H1 (cell line): ENCODE data around the gene CRBN. TPM values are rescaled to one million over a fixed set of nuclear protein-coding genes. Genes with fewer than 3 reads are reported as not detected.

ENCODE experiments used
- CTCF ChIA-PET: fragments of 300-600 bp; sonication (Branson Sonifier 250); formaldehyde crosslinking; loops from one replicate; lab custom pipeline; 2021; ENCODE audit not compliant: partially characterized antibody; lab: Charles Lee
- POLR2A ChIA-PET: fragments of 300-600 bp; sonication (Branson Sonifier 250); formaldehyde crosslinking; loops from one replicate; lab custom pipeline; 2021; ENCODE audit warnings: inconsistent platforms; ENCODE audit not compliant: partially characterized antibody; lab: Charles Lee
- DNase-seq, 2 experiments: peaks; one replicate each; pipeline versions ENCODE4 v3.0.0 to v3.0.0-alpha.2; 2010 to 2022; ENCODE audit warnings: low spot score in 2 of 2, low read depth in 1 of 2, mixed read lengths in 1 of 2
- FAIRE-seq: peaks from 2 replicates; lab custom pipeline; 2011; peaks lifted over from hg19 to GRCh38; lab: Jason Lieb, UNC
- H2AFZ ChIP-seq: 2 replicates; pipeline ENCODE4 v1.8.1; 2012; ENCODE audit warnings: low read length, inconsistent platforms
- H2AK5ac ChIP-seq: 2 replicates; pipeline ENCODE4 v1.6.1; 2013; ENCODE audit warnings: low read depth, low read length
- H2BK120ac ChIP-seq: replicated peaks from 2 replicates; pipeline ENCODE3; 2013; ENCODE audit warnings: low read depth, low read length, inconsistent platforms
- H2BK12ac ChIP-seq: 2 replicates; pipeline ENCODE4 v1.6.1; 2013; ENCODE audit warnings: low read depth, low read length
- H2BK15ac ChIP-seq: 2 replicates; pipeline ENCODE4 v1.6.1; 2013; ENCODE audit warnings: low read length
- H2BK20ac ChIP-seq: 2 replicates; pipeline ENCODE4 v1.6.1; 2013; ENCODE audit warnings: low read length
- H2BK5ac ChIP-seq: 2 replicates; pipeline ENCODE4 v1.6.1; 2013; ENCODE audit warnings: low read depth, low read length
- H3K14ac ChIP-seq: 2 replicates; pipeline ENCODE4 v1.6.1; 2013; ENCODE audit warnings: inconsistent platforms; ENCODE audit not compliant: insufficient read length
- H3K18ac ChIP-seq: 2 replicates; pipeline ENCODE4 v1.6.1; 2013; ENCODE audit warnings: low read length; ENCODE audit errors: extremely low read depth
- H3K23ac ChIP-seq: 2 replicates; pipeline ENCODE4 v1.6.1; 2013; ENCODE audit warnings: inconsistent platforms; ENCODE audit not compliant: insufficient read length
- H3K23me2 ChIP-seq: 2 replicates; pipeline ENCODE4 v1.6.1; 2013; ENCODE audit warnings: low read depth, low read length
- H3K27ac ChIP-seq: 2 replicates; pipeline ENCODE4 v1.6.1; 2011; ENCODE audit warnings: low read depth, low read length, inconsistent platforms
- H3K27me3 ChIP-seq, 4 experiments: replicated peaks in 1 of 4; 1 replicate in 1 of 4; 2 replicates in 3 of 4; pipeline versions ENCODE4 v1.6.1 to v1.8.1; 2011 to 2013; ENCODE audit warnings: low read length in 3 of 4, mild to moderate bottlenecking in 3 of 4, inconsistent platforms in 2 of 4, mixed read lengths in 2 of 4, moderate library complexity in 1 of 4; ENCODE audit not compliant: control insufficient read depth in 3 of 4, insufficient read depth in 3 of 4; ENCODE audit errors: extremely low read depth in 1 of 4
- H3K36me3 ChIP-seq, 4 experiments: 2 replicates each; pipeline versions ENCODE4 v1.6.1 to v1.8.1; 2011 to 2013; ENCODE audit warnings: mild to moderate bottlenecking in 4 of 4, low read length in 3 of 4, moderate library complexity in 2 of 4, control low read depth in 1 of 4, inconsistent platforms in 1 of 4; ENCODE audit not compliant: insufficient read depth in 4 of 4, control insufficient read depth in 2 of 4
- H3K4ac ChIP-seq: replicated peaks from 2 replicates; pipeline ENCODE3; 2013; ENCODE audit warnings: low read length, low read depth, mixed read lengths, inconsistent platforms; ENCODE audit not compliant: insufficient read length
- H3K4me1 ChIP-seq, 4 experiments: replicated peaks in 1 of 4; 1 replicate in 1 of 4; 2 replicates in 3 of 4; pipeline versions ENCODE4 v1.6.1 to v1.8.1; 2011 to 2013; ENCODE audit warnings: low read length in 3 of 4, inconsistent platforms in 2 of 4, mixed read lengths in 1 of 4; ENCODE audit not compliant: insufficient read depth in 4 of 4, control insufficient read depth in 3 of 4
- H3K4me2 ChIP-seq, 2 experiments: 2 replicates each; pipeline versions ENCODE4 v1.6.1 to v1.8.1; 2011 to 2013; ENCODE audit warnings: low read depth in 2 of 2, low read length in 2 of 2, control low read depth in 1 of 2, inconsistent platforms in 1 of 2, mild to moderate bottlenecking in 1 of 2; ENCODE audit not compliant: insufficient read depth in 1 of 2
- H3K4me3 ChIP-seq, 4 experiments: fragments of 200-600, 300-600 bp in 1 of 4; sonication (generic), shearing (Covaris generic), sonication (Bioruptor Twin) in 1 of 4; 2 replicates each; pipeline versions ENCODE4 v1.5.1 to v1.8.1; 2011 to 2016; ENCODE audit warnings: low read length in 4 of 4, low read depth in 3 of 4, control low read depth in 2 of 4, inconsistent platforms in 2 of 4, mild to moderate bottlenecking in 2 of 4, mixed read lengths in 1 of 4, moderate library complexity in 1 of 4; ENCODE audit not compliant: insufficient read depth in 2 of 4; ENCODE audit errors: extremely low read depth in 1 of 4
- H3K56ac ChIP-seq: replicated peaks from 2 replicates; pipeline ENCODE3; 2013; ENCODE audit warnings: low read depth, mild to moderate bottlenecking, mixed read lengths, low read length, inconsistent platforms; ENCODE audit not compliant: insufficient read length
- H3K79me1 ChIP-seq: 2 replicates; pipeline ENCODE4 v1.6.1; 2013; ENCODE audit warnings: low read depth, low read length, control low read depth
- H3K79me2 ChIP-seq, 2 experiments: 2 replicates each; pipeline versions ENCODE4 v1.6.1 to v1.8.1; 2012 to 2013; ENCODE audit warnings: low read length in 2 of 2, mild to moderate bottlenecking in 2 of 2, inconsistent platforms in 1 of 2; ENCODE audit not compliant: insufficient read depth in 2 of 2, control insufficient read depth in 1 of 2
- H3K9ac ChIP-seq, 4 experiments: replicated peaks in 1 of 4; 1 replicate in 1 of 4; 2 replicates in 3 of 4; pipeline versions ENCODE4 v1.6.1 to v1.8.1; 2011 to 2013; ENCODE audit warnings: low read depth in 3 of 4, low read length in 3 of 4, control low read depth in 2 of 4, mild to moderate bottlenecking in 2 of 4, moderate library complexity in 2 of 4, inconsistent platforms in 1 of 4; ENCODE audit errors: extremely low read depth in 1 of 4
- H3K9me3 ChIP-seq, 2 experiments: 2 replicates each; pipeline versions ENCODE4 v1.6.1 to v1.8.1; 2012 to 2013; ENCODE audit warnings: mild to moderate bottlenecking in 2 of 2, moderate library complexity in 2 of 2, control low read depth in 1 of 2, inconsistent platforms in 1 of 2, low read depth in 1 of 2, low read length in 1 of 2, mixed read lengths in 1 of 2; ENCODE audit not compliant: insufficient read depth in 2 of 2
- H4K20me1 ChIP-seq, 2 experiments: replicated peaks in 1 of 2; 2 replicates each; pipeline versions ENCODE3 to v1.8.1; 2011 to 2013; ENCODE audit warnings: inconsistent platforms in 2 of 2, low read length in 2 of 2, mild to moderate bottlenecking in 1 of 2; ENCODE audit not compliant: insufficient read depth in 2 of 2, control insufficient read depth in 1 of 2
- H4K5ac ChIP-seq: 2 replicates; pipeline ENCODE4 v1.6.1; 2013; ENCODE audit warnings: low read length, low read depth, mixed read lengths, inconsistent platforms; ENCODE audit not compliant: insufficient read length
- H4K8ac ChIP-seq: 2 replicates; pipeline ENCODE4 v1.8.0; 2013; ENCODE audit warnings: mild to moderate bottlenecking, moderate library complexity, low read length, inconsistent platforms; ENCODE audit not compliant: insufficient read depth; ENCODE audit errors: extremely low read depth
- H4K91ac ChIP-seq: replicated peaks from 2 replicates; pipeline ENCODE3; 2013; ENCODE audit warnings: low read length, mixed read lengths, inconsistent platforms; ENCODE audit not compliant: insufficient read length
- ATF2 ChIP-seq: IDR thresholded peaks from 2 replicates; pipeline ENCODE4 v1.6.1; 2012; ENCODE audit warnings: low read length, inconsistent platforms
- EGR1 ChIP-seq: IDR thresholded peaks from 2 replicates; pipeline ENCODE4 v1.6.1; 2011; ENCODE audit warnings: low read depth, low read length, borderline replicate concordance
- GTF2F1 ChIP-seq: IDR thresholded peaks from 2 replicates; pipeline ENCODE4 v1.6.1; 2012; ENCODE audit warnings: low read depth, low read length, improper control_type of control experiment, borderline replicate concordance
- HDAC6 ChIP-seq: IDR thresholded peaks from one replicate; pipeline ENCODE4 v1.7.1; 2012; ENCODE audit warnings: low read depth, mild to moderate bottlenecking, inconsistent platforms, low read length, moderate library complexity
- JUND ChIP-seq: IDR thresholded peaks from 2 replicates; pipeline ENCODE4 v1.6.1; 2011; ENCODE audit warnings: mild to moderate bottlenecking, improper control_type of control experiment, low read length
- SRF ChIP-seq: IDR thresholded peaks from 2 replicates; pipeline ENCODE4 v1.6.1; 2011; ENCODE audit warnings: mild to moderate bottlenecking, low read depth, low read length, moderate library complexity
- WGBS, 2 experiments: shearing (Covaris generic) in 1 of 2; methylation state at CpG; one replicate each; pipeline versions ENCODE4 v1.1.6 to v1.1.7; 2013 to 2015; ENCODE audit warnings: low lambda C conversion rate in 2 of 2, mixed read lengths in 2 of 2, inconsistent platforms in 1 of 2, low coverage in 1 of 2, missing lambda C conversion rate in 1 of 2; ENCODE audit not compliant: insufficient replicate concordance in 2 of 2, insufficient coverage in 1 of 2, insufficient read length in 1 of 2; ENCODE audit errors: extremely low coverage in 1 of 2, missing lambda C conversion rate in 1 of 2; 5-methylcytosine and 5-hydroxymethylcytosine counted together
- polyA plus RNA-seq, 7 experiments: library from polyadenylated mRNA; depleted of rRNA in 3 of 7; stranded (reverse) in 5 of 7; unstranded in 2 of 7; fragments of >200 nt in 5 of 7; fragments of 200-250 nt in 2 of 7; gene quantifications; 1 replicate in 5 of 7; 2 replicates in 1 of 7; 4 replicates in 1 of 7; pipeline versions ENCODE4 v1.2.1 to v1.2.3, GENCODE V29; 2011 to 2013; ENCODE audit warnings: missing spikeins in 2 of 7, mixed read lengths in 2 of 7
- total RNA-seq: library from RNA; stranded (reverse); fragmentation: NEBNext Ultra II Directional; extraction: Animal tissue kit (Norgen Biotek cat#: 25700); gene quantifications from 2 replicates; pipeline ENCODE4 v1.2.1, GENCODE V29; 2021

Gene CRBN
- total and polyA plus RNA-seq, 2 of the 8 experiments (the other 6 are each of a cell fraction or from before 2014, with no cell fraction given), result 13.4 to 30.3 TPM

DNA sequence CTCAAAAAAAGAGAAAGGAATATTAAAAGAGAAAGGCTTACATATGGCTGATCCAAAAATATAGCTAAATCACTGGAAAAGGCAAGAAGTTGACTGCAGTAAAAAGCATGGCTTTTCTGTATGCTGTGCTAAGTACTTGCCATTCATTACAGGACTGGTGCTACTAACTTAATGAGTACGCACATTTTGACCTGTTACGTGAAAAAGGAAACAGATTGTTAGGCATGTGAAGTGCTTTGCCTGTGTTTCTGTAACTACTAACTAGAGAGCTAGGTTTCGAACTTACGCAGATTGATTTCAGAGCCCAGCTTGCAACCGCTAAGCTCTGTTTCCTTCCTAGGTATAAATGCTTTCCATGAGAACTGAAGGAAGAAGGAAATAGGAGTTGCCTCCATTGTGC, 49.9 kb downstream of the CRBN start:
- CTCF ChIA-PET, result interaction anchor here (0.7 to 1.0 kb wide), 2 partner anchors 15 to 29 kb away, joined by 3 read pairs; no protein-coding TSS in a partner anchor

More for the DNA sequence above, 49.9 kb downstream of the CRBN start:
- Histone ChIP-seq H4K20me1 (no peaks in the 10 kb centered on the region), H3K18ac (no peak overlapping the region), H3K4me3 (no peak overlapping the region), H3K23ac (no peak overlapping the region), H3K56ac (no peak overlapping the region), H3K79me1 (0 out of 2 replicates have a peak, but pooled peaks cover 4% of the 10 kb centered on the region), H3K4me2 (no peak overlapping the region), H3K23me2 (peaks cover 8% of the 10 kb centered on the region), H2BK120ac (no peak overlapping the region), H2AFZ (no peak overlapping the region), H3K9me3 (no peaks in the 10 kb centered on the region), H3K14ac (no peak overlapping the region), H3K9ac (no peak overlapping the region), H4K91ac (no peak overlapping the region), H3K79me2 (peaks cover 9 to 50% of the 10 kb centered on the region in 2 experiments), H2AK5ac (no peak overlapping the region), H4K8ac (no peak overlapping the region), H2BK15ac (no peak overlapping the region), H3K27me3 (no peaks in the 10 kb centered on the region), H2BK5ac (no peak overlapping the region), H2BK20ac (no peak overlapping the region), H3K4ac (no peak overlapping the region), H3K27ac (no peak overlapping the region), H3K36me3 (peaks cover 10 to 32% (median 19%) of the 10 kb centered on the region in 4 experiments), H3K4me1 (peaks cover 2 to 7% (median 4%) of the 10 kb centered on the region in 4 experiments; a peak in 3 of 7 replicates), H2BK12ac (no peak overlapping the region), H4K5ac (no peak overlapping the region)
- FAIRE-seq, result no peak
- 77% methylated on average over 5 of the region's 5 CpGs; no CpG with 5 or more reads in 1 of the 2 experiments for WGBS, 2 experiments
- POLR2A ChIA-PET, result interaction anchor here (1.4 to 1.6 kb wide), 4 partner anchors 9 to 116 kb away, joined by 3 to 4 read pairs (median 4); no protein-coding TSS in a partner anchor
- no peak for DNase-seq
- TF ChIP-seq JUND, result no peak
- no peak for TF ChIP-seq EGR1
- no peak for TF ChIP-seq HDAC6
- TF ChIP-seq GTF2F1, result no peak
- no peak for TF ChIP-seq ATF2
- TF ChIP-seq SRF, result no peak
